ENCODE results near the gene XCR1.

DNA sequence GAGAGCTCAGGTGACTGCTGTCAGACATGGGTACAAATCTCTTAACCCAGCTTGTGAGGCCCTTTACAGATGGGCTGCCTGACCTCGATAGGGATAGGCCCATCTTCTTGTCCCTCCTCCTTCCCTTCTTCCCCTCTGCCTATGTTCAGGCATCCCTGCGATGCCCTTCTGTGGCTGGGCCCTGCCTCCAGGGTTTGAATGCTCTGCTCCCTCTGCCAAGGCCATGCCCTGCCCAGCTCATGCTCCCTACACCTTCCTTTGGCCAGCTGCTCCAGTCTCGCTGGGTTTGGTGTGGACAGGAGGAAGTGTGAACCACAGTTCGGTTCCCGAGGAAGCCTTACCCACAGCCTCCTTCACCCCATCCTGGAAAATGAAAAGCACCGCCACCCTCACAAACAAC, 35.9 kb downstream of the XCR1 start:
- TF ChIP-seq EZH2phosphoT487 (IDR thresholded peaks at IDR 0.05; ENCODE audit: low read depth, severe bottlenecking, unreplicated experiment) (no peak), EZH2 (IDR thresholded peaks at IDR 0.05; ENCODE audit: borderline replicate concordance) (no peak)
- TF ChIP-seq, protein P1, sequence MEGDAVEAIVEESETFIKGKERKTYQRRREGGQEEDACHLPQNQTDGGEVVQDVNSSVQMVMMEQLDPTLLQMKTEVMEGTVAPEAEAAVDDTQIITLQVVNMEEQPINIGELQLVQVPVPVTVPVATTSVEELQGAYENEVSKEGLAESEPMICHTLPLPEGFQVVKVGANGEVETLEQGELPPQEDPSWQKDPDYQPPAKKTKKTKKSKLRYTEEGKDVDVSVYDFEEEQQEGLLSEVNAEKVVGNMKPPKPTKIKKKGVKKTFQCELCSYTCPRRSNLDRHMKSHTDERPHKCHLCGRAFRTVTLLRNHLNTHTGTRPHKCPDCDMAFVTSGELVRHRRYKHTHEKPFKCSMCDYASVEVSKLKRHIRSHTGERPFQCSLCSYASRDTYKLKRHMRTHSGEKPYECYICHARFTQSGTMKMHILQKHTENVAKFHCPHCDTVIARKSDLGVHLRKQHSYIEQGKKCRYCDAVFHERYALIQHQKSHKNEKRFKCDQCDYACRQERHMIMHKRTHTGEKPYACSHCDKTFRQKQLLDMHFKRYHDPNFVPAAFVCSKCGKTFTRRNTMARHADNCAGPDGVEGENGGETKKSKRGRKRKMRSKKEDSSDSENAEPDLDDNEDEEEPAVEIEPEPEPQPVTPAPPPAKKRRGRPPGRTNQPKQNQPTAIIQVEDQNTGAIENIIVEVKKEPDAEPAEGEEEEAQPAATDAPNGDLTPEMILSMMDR (IDR thresholded peaks at IDR 0.05; ENCODE audit: poor library complexity) = no peak
